HepG2 (cell line): Measurements from ENCODE around the gene TFRC. TPM values are rescaled to one million over a fixed set of nuclear protein-coding genes. Genes with fewer than 3 reads are reported as not detected.

Source experiments
- ATAC-seq: fragments of 200-7000 bp; cut with Tn5 transposase; 3 replicates; pipeline ENCODE4 v1.9.1; 2020; ENCODE audit warnings: mild to moderate bottlenecking, moderate library complexity
- BruUV-seq: library from RNA; stranded (reverse); fragments of 400-500 nt; replicated peaks from 2 replicates; lab custom pipeline; 2021; lab: Mats Ljungman, UMichigan
- CTCF ChIA-PET: fragments of 300-600 bp; formaldehyde crosslinking; extraction: SDS; loops from one replicate; lab custom pipeline; 2021; ENCODE audit warnings: low total read pairs, inconsistent platforms, low intra/inter-chr PET ratio; lab: Yijun Ruan, JAX
- POLR2A ChIA-PET: fragments of 350-600 bp; sonication (Branson Sonifier 250); formaldehyde crosslinking; loops from one replicate; lab custom pipeline; 2020; ENCODE audit warnings: antibody characterized with exemption, inconsistent platforms; lab: Yijun Ruan, JAX
- DNase-seq: peaks from one replicate; pipeline ENCODE4 v3.0.0-alpha.2; 2015; ENCODE audit warnings: low spot score
- FAIRE-seq: peaks from 3 replicates; lab custom pipeline; 2011; peaks lifted over from hg19 to GRCh38; lab: Jason Lieb, UNC
- H2AFZ ChIP-seq: one replicate; pipeline ENCODE4 v1.6.1; 2011; ENCODE audit warnings: low read length, inconsistent platforms
- H3K27ac ChIP-seq: fragments of 300-600 bp; 3 replicates; pipeline ENCODE4 v1.8.0; 2011; ENCODE audit warnings: mixed run types, mild to moderate bottlenecking, mixed read lengths, low read length, inconsistent platforms; ENCODE audit not compliant: insufficient read depth; ENCODE audit errors: extremely low read length
- H3K27me3 ChIP-seq, 2 experiments: fragments of 200-600 bp in 1 of 2; 2 replicates in 1 of 2; 3 replicates in 1 of 2; pipeline versions ENCODE4 v1.6.0 to v1.8.0; 2011; ENCODE audit warnings: low read length in 2 of 2, mild to moderate bottlenecking in 2 of 2, moderate library complexity in 2 of 2, inconsistent platforms in 1 of 2; ENCODE audit not compliant: insufficient read depth in 2 of 2, control insufficient read depth in 1 of 2
- H3K36me3 ChIP-seq, 2 experiments: fragments of 200-600 bp in 1 of 2; replicated peaks in 1 of 2; 2 replicates in 1 of 2; 3 replicates in 1 of 2; pipeline versions ENCODE4 v1.5.1 to v1.8.0; 2011; ENCODE audit warnings: low read length in 2 of 2, inconsistent platforms in 1 of 2; ENCODE audit not compliant: insufficient read depth in 2 of 2, control insufficient read depth in 1 of 2
- H3K4me1 ChIP-seq: 2 replicates; pipeline ENCODE4 v1.5.1; 2012; ENCODE audit warnings: low read length, inconsistent platforms; ENCODE audit not compliant: insufficient read depth
- H3K4me2 ChIP-seq: 2 replicates; pipeline ENCODE4 v1.6.0; 2011; ENCODE audit warnings: low read depth, low read length, inconsistent platforms
- H3K4me3 ChIP-seq, 3 experiments: fragments of 200-600 bp in 1 of 3; sonication (generic), shearing (Covaris generic) in 1 of 3; replicated peaks in 1 of 3; 2 replicates each; pipeline ENCODE4 v1.5.1; 2011 to 2016; ENCODE audit warnings: low read length in 3 of 3, inconsistent platforms in 2 of 3, low read depth in 2 of 3, mild to moderate bottlenecking in 2 of 3, control low read depth in 1 of 3, mixed read lengths in 1 of 3; ENCODE audit not compliant: insufficient read depth in 1 of 3
- H3K79me2 ChIP-seq: one replicate; pipeline ENCODE4 v1.6.1; 2011; ENCODE audit warnings: low read length, inconsistent platforms; ENCODE audit not compliant: insufficient read depth
- H3K9ac ChIP-seq: 2 replicates; pipeline ENCODE4 v1.6.0; 2011; ENCODE audit warnings: mild to moderate bottlenecking, low read depth, low read length, inconsistent platforms; ENCODE audit not compliant: insufficient read depth
- H3K9me3 ChIP-seq: 2 replicates; pipeline ENCODE4 v1.5.1; 2012; ENCODE audit warnings: mild to moderate bottlenecking, low read length
- H4K20me1 ChIP-seq: 2 replicates; pipeline ENCODE4 v1.6.0; 2011; ENCODE audit warnings: inconsistent platforms, mild to moderate bottlenecking, low read length, moderate library complexity; ENCODE audit not compliant: insufficient read depth
- GPN1 ChIP-seq: sonication (generic); formaldehyde crosslinking; IDR thresholded peaks from 2 replicates; pipeline ENCODE4 v1.5.1; 2020; ENCODE audit warnings: missing genetic modification reagents, borderline replicate concordance
- HNRNPL ChIP-seq: fragments of 200-400 bp; formaldehyde crosslinking; IDR thresholded peaks from 2 replicates; pipeline ENCODE4 v1.6.1; 2017; ENCODE audit warnings: mild to moderate bottlenecking, low read depth, low read length
- HNRNPUL1 ChIP-seq: fragments of 200-400 bp; formaldehyde crosslinking; IDR thresholded peaks from 2 replicates; pipeline ENCODE4 v1.6.1; 2017; ENCODE audit warnings: low read depth, mild to moderate bottlenecking, low read length, moderate library complexity
- JDP2 ChIP-seq: sonication (generic); formaldehyde crosslinking; IDR thresholded peaks from 2 replicates; pipeline ENCODE4 v1.8.1; 2022; ENCODE audit warnings: missing genetic modification reagents, borderline replicate concordance
- NONO ChIP-seq, 2 experiments: fragments of 450-650 bp in 1 of 2; sonication (generic) in 1 of 2; formaldehyde crosslinking in 1 of 2; IDR thresholded peaks in 1 of 2; conservative IDR thresholded peaks in 1 of 2; 2 replicates each; pipeline versions ENCODE4 v1.6.1 to v1.8.0; 2017 to 2022; ENCODE audit warnings: mild to moderate bottlenecking in 1 of 2, missing genetic modification reagents in 1 of 2, moderate library complexity in 1 of 2
- PHF21A ChIP-seq: sonication (generic); formaldehyde crosslinking; IDR thresholded peaks from 2 replicates; pipeline ENCODE4 v1.5.0; 2020; ENCODE audit warnings: mild to moderate bottlenecking, missing genetic modification reagents
- RARA ChIP-seq: IDR thresholded peaks from 2 replicates; pipeline ENCODE4 v1.6.1; 2016; ENCODE audit warnings: missing genetic modification reagents, missing compliant biosample characterization
- RXRB ChIP-seq: IDR thresholded peaks from 2 replicates; pipeline ENCODE4 v1.6.1; 2016; ENCODE audit warnings: borderline replicate concordance, missing genetic modification reagents, missing compliant biosample characterization
- SATB2 ChIP-seq: sonication (generic); formaldehyde crosslinking; IDR thresholded peaks from 2 replicates; pipeline ENCODE4 v1.5.0; 2020; ENCODE audit warnings: missing genetic modification reagents
- SCMH1 ChIP-seq: sonication (generic); formaldehyde crosslinking; IDR thresholded peaks from 2 replicates; pipeline ENCODE4 v1.9.0; 2021; ENCODE audit warnings: missing genetic modification reagents, mild to moderate bottlenecking, borderline replicate concordance
- THAP11 ChIP-seq: IDR thresholded peaks from 2 replicates; pipeline ENCODE4 v1.6.1; 2016; ENCODE audit warnings: missing biosample characterization, missing genetic modification reagents
- ZBTB21 ChIP-seq: sonication (generic); formaldehyde crosslinking; IDR thresholded peaks from 2 replicates; pipeline ENCODE4 v1.4.0; 2020; ENCODE audit warnings: missing genetic modification reagents
- ZNF124 ChIP-seq: sonication (generic); formaldehyde crosslinking; IDR thresholded peaks from 2 replicates; pipeline ENCODE4 v1.4.0; 2020; ENCODE audit warnings: missing genetic modification reagents
- ZNF567 ChIP-seq: sonication (generic); formaldehyde crosslinking; IDR thresholded peaks from 2 replicates; pipeline ENCODE4 v1.8.1; 2023; ENCODE audit warnings: mild to moderate bottlenecking, missing genetic modification reagents, borderline replicate concordance
- ZNF616 ChIP-seq: sonication (generic); formaldehyde crosslinking; IDR thresholded peaks from 2 replicates; pipeline ENCODE4 v1.5.0; 2020; ENCODE audit warnings: low read depth, mild to moderate bottlenecking, missing genetic modification reagents
- ZNF83 ChIP-seq: sonication (generic); formaldehyde crosslinking; IDR thresholded peaks from 2 replicates; pipeline ENCODE4 v1.4.0; 2020; ENCODE audit warnings: missing genetic modification reagents, mild to moderate bottlenecking, borderline replicate concordance
- ZNF883 ChIP-seq: sonication (generic); formaldehyde crosslinking; IDR thresholded peaks from 2 replicates; pipeline ENCODE4 v1.5.1; 2020; ENCODE audit warnings: mild to moderate bottlenecking, missing genetic modification reagents; ENCODE audit errors: not compliant biosample characterization
- WGBS: methylation state at CpG from one replicate; pipeline ENCODE4 v1.1.6; 2017; ENCODE audit warnings: low lambda C conversion rate; 5-methylcytosine and 5-hydroxymethylcytosine counted together
- in situ Hi-C: cut with HindIII; loops from 2 replicates; pipeline ENCODE4 v1.10.0; 2017; ENCODE audit warnings: low pct_unique_long_range_greater_than_20kb; ENCODE audit not compliant: extremely low pct_ligation_motif_present
- intact Hi-C: fragments of 100-400 bp; cut with micrococcal nuclease; formaldehyde crosslinking; loops from one replicate; pipeline ENCODE4 v1.10.0; 2022; ENCODE audit not compliant: unreplicated experiment
- polyA plus RNA-seq, 8 experiments: library from polyadenylated mRNA; depleted of rRNA in 3 of 8; stranded (reverse) in 7 of 8; unstranded in 1 of 8; fragments of >200 nt; fragmentation: Illumina TruSeq in 4 of 8; extraction: Trizol in 4 of 8; gene quantifications; 2 replicates each; pipeline versions ENCODE4 v1.2.1 to v1.2.3, GENCODE V29; 2011 to 2016; ENCODE audit warnings: low read depth in 4 of 8, missing spikeins in 1 of 8, mixed read lengths in 1 of 8; ENCODE audit not compliant: insufficient read depth in 1 of 8
- total RNA-seq, 5 experiments: library from RNA; depleted of rRNA; stranded (reverse); fragments of >200 nt; fragmentation: Illumina TruSeq; extraction: Trizol; gene quantifications; 2 replicates each; pipeline ENCODE4 v1.2.3, GENCODE V29; 2016; ENCODE audit warnings: low read depth in 1 of 5
- TF ChIP-seq, protein P1 (sequence below): sonication (generic); formaldehyde crosslinking; IDR thresholded peaks from 2 replicates; pipeline ENCODE4 v1.8.1; 2023; ENCODE audit warnings: mild to moderate bottlenecking, missing genetic modification reagents, borderline replicate concordance
- TF ChIP-seq, protein P2 (sequence below): sonication (generic); formaldehyde crosslinking; IDR thresholded peaks from 2 replicates; pipeline ENCODE4 v1.5.0; 2020; ENCODE audit warnings: mild to moderate bottlenecking, missing genetic modification reagents

TFRC gene
- total and polyA plus RNA-seq, 2 of the 13 experiments (the other 11 are each of a cell fraction or from before 2014, with no cell fraction given) = 188 to 274 TPM

DNA sequence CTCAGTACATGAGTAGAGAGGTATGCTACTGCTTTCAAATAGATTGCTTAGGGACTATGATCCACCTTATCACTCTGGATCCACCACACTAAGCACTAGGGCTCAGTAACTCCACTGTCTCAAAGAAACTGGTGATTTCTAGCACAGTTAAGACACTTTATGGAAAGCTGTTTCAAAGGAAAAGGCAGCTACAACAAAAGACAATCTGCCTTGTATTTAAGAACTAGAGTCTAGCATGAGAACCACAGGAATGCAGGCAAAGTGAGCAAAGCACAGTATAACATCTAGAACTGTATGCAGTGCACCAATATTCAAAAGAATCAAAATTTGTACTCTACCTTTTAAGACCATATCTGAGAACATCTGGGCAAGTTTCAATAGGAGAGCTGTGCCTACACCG is 17.9 kb downstream of the TFRC start:
- 100% methylated on average over 1 of the region's 1 CpG for WGBS
- TF ChIP-seq NONO (IDR thresholded peaks at IDR 0.05) (no peak), NONO (CRISPR knock-in tag; conservative IDR thresholded peaks at IDR 0.05) (no peak), ZNF883 (CRISPR knock-in tag) (no peak), RXRB (no peak), JDP2 (no peak), ZNF124 (no peak), RARA (CRISPR knock-in tag) (no peak), ZNF567 (no peak), THAP11 (no peak), SATB2 (CRISPR knock-in tag) (no peak), HNRNPUL1 (no peak), ZNF616 (CRISPR knock-in tag) (no peak), PHF21A (CRISPR knock-in tag) (no peak), ZBTB21 (no peak), GPN1 (CRISPR knock-in tag) (no peak), HNRNPL (no peak), ZNF83 (CRISPR knock-in tag) (no peak), SCMH1 (CRISPR knock-in tag) (no peak)
- TF ChIP-seq, protein P1, sequence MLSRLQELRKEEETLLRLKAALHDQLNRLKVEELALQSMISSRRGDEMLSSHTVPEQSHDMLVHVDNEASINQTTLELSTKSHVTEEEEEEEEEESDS (CRISPR knock-in tag) = no peak
- TF ChIP-seq, protein P2, sequence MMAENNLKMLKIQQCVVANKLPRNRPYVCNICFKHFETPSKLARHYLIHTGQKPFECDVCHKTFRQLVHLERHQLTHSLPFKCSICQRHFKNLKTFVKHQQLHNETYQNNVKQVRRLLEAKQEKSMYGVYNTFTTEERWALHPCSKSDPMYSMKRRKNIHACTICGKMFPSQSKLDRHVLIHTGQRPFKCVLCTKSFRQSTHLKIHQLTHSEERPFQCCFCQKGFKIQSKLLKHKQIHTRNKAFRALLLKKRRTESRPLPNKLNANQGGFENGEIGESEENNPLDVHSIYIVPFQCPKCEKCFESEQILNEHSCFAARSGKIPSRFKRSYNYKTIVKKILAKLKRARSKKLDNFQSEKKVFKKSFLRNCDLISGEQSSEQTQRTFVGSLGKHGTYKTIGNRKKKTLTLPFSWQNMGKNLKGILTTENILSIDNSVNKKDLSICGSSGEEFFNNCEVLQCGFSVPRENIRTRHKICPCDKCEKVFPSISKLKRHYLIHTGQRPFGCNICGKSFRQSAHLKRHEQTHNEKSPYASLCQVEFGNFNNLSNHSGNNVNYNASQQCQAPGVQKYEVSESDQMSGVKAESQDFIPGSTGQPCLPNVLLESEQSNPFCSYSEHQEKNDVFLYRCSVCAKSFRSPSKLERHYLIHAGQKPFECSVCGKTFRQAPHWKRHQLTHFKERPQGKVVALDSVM (CRISPR knock-in tag) = no peak
- H3K27ac ChIP-seq = no peak overlapping the region
- no peak overlapping the region for H3K9ac ChIP-seq
- POLR2A ChIA-PET = no interaction called here
- no TSS peak for BruUV-seq
- no peak overlapping the region for H3K4me2 ChIP-seq
- ATAC-seq (no peak), DNase-seq (no peak), FAIRE-seq (no peak)
- intact Hi-C loops = no loop called here
- no peaks in the 10 kb centered on the region for H3K4me1 ChIP-seq
- peaks cover 33 to 87% of the 10 kb centered on the region in 2 experiments for H3K36me3 ChIP-seq
- no peaks in the 10 kb centered on the region for H3K27me3 ChIP-seq
- CTCF ChIA-PET = no interaction called here
- H4K20me1 ChIP-seq = no peaks in the 10 kb centered on the region
- H2AFZ ChIP-seq = no peak overlapping the region
- in situ Hi-C loops = no loop called here
- H3K4me3 ChIP-seq = no peak overlapping the region
- H3K79me2 ChIP-seq = peaks cover 2% of the 10 kb centered on the region
- no peaks in the 10 kb centered on the region for H3K9me3 ChIP-seq
